ENCODE measurements around the gene LTBR. TPM values are rescaled to one million over a fixed set of nuclear protein-coding genes. Genes with fewer than 3 reads are reported as not detected.
A peak's percentile ranks its signal among the peaks of the same experiment; 100 is the strongest.

The LTBR gene
- polyA plus RNA-seq, 3 donors = 56.4 to 108 (median 60.6) TPM

GRCh38 chr12:6340745-6341416, 43.1 kb upstream of the LTBR start:
- Histone ChIP-seq H4K20me1 (ENCODE audit: insufficient read depth, low read length) (peaks cover 59% of the 10 kb centered on the region), H3K4me3 (replicated peaks in 1 of 3; ENCODE audit: low read depth in 2 of 3, low read length in 3 of 3) (peak overlapping the region; percentile 74 to 95 (median 90)), H3K36me3 (replicated peaks in 1 of 2; ENCODE audit: control insufficient read depth in 1 of 2, insufficient read depth in 2 of 2, low read length in 2 of 2) (peaks cover 0 to 2% of the 10 kb centered on the region in 2 donors), H3K4me1 (ENCODE audit: control insufficient read depth in 1 of 2, insufficient read depth in 2 of 2, low read length in 2 of 2) (peaks cover 74 to 83% of the 10 kb centered on the region in 2 donors), H3K27ac (ENCODE audit: low read depth in 1 of 2, low read length in 2 of 2) (peak overlapping the region; percentile 90 to 93), H3K9me3 (replicated peaks in 1 of 2; ENCODE audit: control insufficient read depth in 1 of 2, insufficient read depth in 1 of 2, low read length in 2 of 2) (no peaks in the 10 kb centered on the region), H3K9ac (ENCODE audit: insufficient read depth, low read length, poor library complexity, severe bottlenecking) (peak overlapping the region; percentile 92), H3K79me2 (ENCODE audit: insufficient read depth, low read length) (peaks cover 78% of the 10 kb centered on the region), H2AFZ (ENCODE audit: insufficient read depth, low read depth, low read length, poor library complexity, severe bottlenecking) (no peak overlapping the region), H3K27me3 (ENCODE audit: control insufficient read depth in 2 of 2, insufficient read depth in 2 of 2, low read length in 2 of 2) (no peaks in the 10 kb centered on the region), H3K4me2 (replicated peaks; ENCODE audit: extremely low read depth, low read length, poor library complexity, severe bottlenecking) (peak overlapping the region; percentile 98)
- no peak for TF ChIP-seq CTCF (IDR thresholded peaks at IDR 0.05)
- peaks cover 4 to 5% of the 10 kb centered on the region in 2 donors for H3K36me3 Mint-ChIP-seq
- H3K9me3 Mint-ChIP-seq = peaks cover 0 to 2% (median 0%) of the 10 kb centered on the region in 7 donors
- H3K4me3 Mint-ChIP-seq = no peak overlapping the region
- no peak overlapping the region for H3K27ac Mint-ChIP-seq
- H3K27me3 Mint-ChIP-seq (ENCODE audit: low read depth in 3 of 3) = peaks cover 0 to 5% (median 0%) of the 10 kb centered on the region in 3 donors
- 0% methylated on average over 12 of the region's 15 CpGs for WGBS (ENCODE audit: insufficient coverage)
- H3K4me1 Mint-ChIP-seq = peaks cover 38% of the 10 kb centered on the region
- intact Hi-C loops (cut with micrococcal nuclease) = no loop called here
- DNase-seq = peak; percentile 63 to 81 (median 80)

GRCh38 chr12:6341417-6342139, 42.4 kb upstream of the LTBR start, which contains the start of gene TNFRSF1A:
TNFRSF1A (minus strand) TSS chr12:6342076; CDS start chr12:6341814, 262 bp downstream.
- peaks cover 43% of the 10 kb centered on the region for H3K4me1 Mint-ChIP-seq
- no peak for TF ChIP-seq CTCF (IDR thresholded peaks at IDR 0.05)
- no peak within 1 kb of the TSS for H3K4me3 Mint-ChIP-seq
- peak within 1 kb of the TSS in 1 of 7 donors; percentile 75 for H3K27ac Mint-ChIP-seq
- H3K4me2 ChIP-seq (replicated peaks; ENCODE audit: extremely low read depth, low read length, poor library complexity, severe bottlenecking) = peak within 1 kb of the TSS; percentile 98
- no peak within 1 kb of the TSS for H2AFZ ChIP-seq (ENCODE audit: insufficient read depth, low read depth, low read length, poor library complexity, severe bottlenecking)
- peak within 1 kb of the TSS; percentile 90 to 93 for H3K27ac ChIP-seq (ENCODE audit: low read depth in 1 of 2, low read length in 2 of 2)
- 0% methylated on average over 19 of the region's 21 CpGs for WGBS (ENCODE audit: insufficient coverage)
- H4K20me1 ChIP-seq (ENCODE audit: insufficient read depth, low read length) = peaks cover 52% of the 10 kb centered on the region
- H3K27me3 Mint-ChIP-seq (ENCODE audit: low read depth in 3 of 3) = peaks cover 0 to 12% (median 0%) of the 10 kb centered on the region in 3 donors
- peaks cover 0 to 2% (median 0%) of the 10 kb centered on the region in 7 donors for H3K9me3 Mint-ChIP-seq
- peaks cover 0 to 2% of the 10 kb centered on the region in 2 donors for H3K36me3 ChIP-seq (replicated peaks in 1 of 2; ENCODE audit: control insufficient read depth in 1 of 2, insufficient read depth in 2 of 2, low read length in 2 of 2)
- no peaks in the 10 kb centered on the region for H3K27me3 ChIP-seq (ENCODE audit: control insufficient read depth in 2 of 2, insufficient read depth in 2 of 2, low read length in 2 of 2)
- H3K4me3 ChIP-seq (replicated peaks in 1 of 3; ENCODE audit: low read depth in 2 of 3, low read length in 3 of 3) = peak within 1 kb of the TSS; percentile 74 to 95 (median 90)
- no peaks in the 10 kb centered on the region for H3K9me3 ChIP-seq (replicated peaks in 1 of 2; ENCODE audit: control insufficient read depth in 1 of 2, insufficient read depth in 1 of 2, low read length in 2 of 2)
- intact Hi-C loops (cut with micrococcal nuclease) = loop anchor here in 1 of 2 donors (2.0 kb wide), 1 partner anchor 15 kb away; no protein-coding TSS in a partner anchor
- H3K79me2 ChIP-seq (ENCODE audit: insufficient read depth, low read length) = peaks cover 71% of the 10 kb centered on the region
- peak; percentile 63 to 71 (median 69) for DNase-seq
- H3K9ac ChIP-seq (ENCODE audit: insufficient read depth, low read length, poor library complexity, severe bottlenecking) = peak within 1 kb of the TSS; percentile 92
- H3K36me3 Mint-ChIP-seq = peaks cover 4 to 5% of the 10 kb centered on the region in 2 donors
- H3K4me1 ChIP-seq (ENCODE audit: control insufficient read depth in 1 of 2, insufficient read depth in 2 of 2, low read length in 2 of 2) = peaks cover 74 to 83% of the 10 kb centered on the region in 2 donors

Data from CD14-positive monocyte (primary cell).